ENCODE results near the gene NUDT2.

DNA sequence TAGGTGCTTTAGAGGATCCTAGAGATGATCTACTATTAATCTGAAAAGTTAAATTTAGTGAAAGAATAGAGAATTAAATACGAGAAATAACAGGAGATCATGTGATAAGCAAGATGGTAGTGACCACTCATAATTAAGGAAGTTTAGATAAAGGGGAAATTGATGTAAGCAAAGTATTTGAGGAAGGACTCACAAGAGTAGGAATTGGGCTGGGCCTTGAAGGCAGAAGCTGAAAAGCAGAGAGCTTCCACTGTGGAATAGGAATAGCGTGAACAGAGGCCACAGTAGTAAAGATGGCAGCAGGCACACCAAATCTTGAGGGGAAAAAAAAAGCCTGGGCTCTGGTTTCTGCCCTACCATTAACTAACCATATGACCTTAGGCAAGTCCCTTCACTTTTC is 38.3 kb upstream of the NUDT2 start:
- TF ChIP-seq, protein P1, sequence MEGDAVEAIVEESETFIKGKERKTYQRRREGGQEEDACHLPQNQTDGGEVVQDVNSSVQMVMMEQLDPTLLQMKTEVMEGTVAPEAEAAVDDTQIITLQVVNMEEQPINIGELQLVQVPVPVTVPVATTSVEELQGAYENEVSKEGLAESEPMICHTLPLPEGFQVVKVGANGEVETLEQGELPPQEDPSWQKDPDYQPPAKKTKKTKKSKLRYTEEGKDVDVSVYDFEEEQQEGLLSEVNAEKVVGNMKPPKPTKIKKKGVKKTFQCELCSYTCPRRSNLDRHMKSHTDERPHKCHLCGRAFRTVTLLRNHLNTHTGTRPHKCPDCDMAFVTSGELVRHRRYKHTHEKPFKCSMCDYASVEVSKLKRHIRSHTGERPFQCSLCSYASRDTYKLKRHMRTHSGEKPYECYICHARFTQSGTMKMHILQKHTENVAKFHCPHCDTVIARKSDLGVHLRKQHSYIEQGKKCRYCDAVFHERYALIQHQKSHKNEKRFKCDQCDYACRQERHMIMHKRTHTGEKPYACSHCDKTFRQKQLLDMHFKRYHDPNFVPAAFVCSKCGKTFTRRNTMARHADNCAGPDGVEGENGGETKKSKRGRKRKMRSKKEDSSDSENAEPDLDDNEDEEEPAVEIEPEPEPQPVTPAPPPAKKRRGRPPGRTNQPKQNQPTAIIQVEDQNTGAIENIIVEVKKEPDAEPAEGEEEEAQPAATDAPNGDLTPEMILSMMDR (IDR thresholded peaks at IDR 0.05; ENCODE audit: insufficient read depth, low read depth, low read length), result no peak
- TF ChIP-seq EZH2 (IDR thresholded peaks at IDR 0.05; ENCODE audit: insufficient read depth, low read length), result no peak
